Spleen (tissue), 11 donors: ENCODE results near the gene RAB3A. TPM values are rescaled to one million over a fixed set of nuclear protein-coding genes. Genes with fewer than 3 reads are reported as not detected.

Experiments
- DNase-seq: peaks from one replicate; pipeline ENCODE4 v3.0.0-alpha.2; 2020
- H3K27ac ChIP-seq, 8 donors: fragments of 200-600 bp; sonication (generic) in 7 of 8; 1 replicate in 4 of 8; 2 replicates in 4 of 8; pipeline versions ENCODE4 v1.5.0 to v1.8.0; 2016 to 2021; ENCODE audit warnings: inconsistent platforms in 4 of 8, mild to moderate bottlenecking in 4 of 8, moderate library complexity in 1 of 8
- H3K27me3 ChIP-seq, 7 donors: fragments of 200-600 bp; sonication (generic) in 6 of 7; replicated peaks in 1 of 7; 1 replicate in 4 of 7; 2 replicates in 3 of 7; pipeline versions ENCODE4 v1.5.0 to v1.8.0; 2016 to 2021; ENCODE audit warnings: inconsistent platforms in 3 of 7, mild to moderate bottlenecking in 1 of 7
- H3K36me3 ChIP-seq, 6 donors: fragments of 200-600 bp; sonication (generic) in 5 of 6; 1 replicate in 4 of 6; 2 replicates in 2 of 6; pipeline versions ENCODE4 v1.5.0 to v1.8.0; 2016 to 2021; ENCODE audit warnings: inconsistent platforms in 2 of 6
- H3K4me1 ChIP-seq, 6 donors: fragments of 200-600 bp; sonication (generic) in 5 of 6; 1 replicate in 3 of 6; 2 replicates in 3 of 6; pipeline versions ENCODE4 v1.5.0 to v1.8.0; 2016 to 2021; ENCODE audit warnings: inconsistent platforms in 3 of 6
- H3K4me3 ChIP-seq, 8 donors: fragments of 200-600 bp; sonication (generic) in 7 of 8; 1 replicate in 4 of 8; 2 replicates in 4 of 8; pipeline versions ENCODE4 v1.5.0 to v1.8.0; 2016 to 2021; ENCODE audit warnings: inconsistent platforms in 4 of 8, mild to moderate bottlenecking in 4 of 8, moderate library complexity in 2 of 8
- H3K9me3 ChIP-seq, 8 donors: fragments of 200-600 bp; sonication (generic) in 7 of 8; 1 replicate in 4 of 8; 2 replicates in 4 of 8; pipeline versions ENCODE4 v1.5.0 to v1.8.0; 2016 to 2021; ENCODE audit warnings: inconsistent platforms in 4 of 8
- POLR2A ChIP-seq, 3 donors: fragments of 450-650 bp; IDR thresholded peaks; one replicate each; pipeline ENCODE4 v1.5.1; 2017; ENCODE audit warnings: antibody characterized with exemption in 3 of 3, mild to moderate bottlenecking in 1 of 3
- POLR2AphosphoS5 ChIP-seq, 3 donors: sonication (generic); formaldehyde crosslinking; IDR thresholded peaks; one replicate each; pipeline ENCODE4 v1.5.1; 2017; ENCODE audit warnings: antibody characterized with exemption in 3 of 3
- WGBS, 5 donors: extraction: QIAGEN DNeasy Blood & Tissue Kit in 3 of 5; methylation state at CpG; one replicate each; pipeline versions ENCODE4 v1.1.5 to v1.1.7; 2013 to 2018; 5-methylcytosine and 5-hydroxymethylcytosine counted together
- intact Hi-C: fragments of 100-400 bp; cut with DNase I; formaldehyde crosslinking; loops from one replicate; pipeline ENCODE4 v1.15.0; 2023; ENCODE audit warnings: low total_unique reads
- polyA plus RNA-seq, 3 donors: library from polyadenylated mRNA; stranded (reverse); fragments of 200-250 nt; gene quantifications; one replicate each; pipeline ENCODE4 v1.2.1, GENCODE V29; 2013
- total RNA-seq, 7 donors: library from RNA; depleted of rRNA in 3 of 7; stranded (reverse); fragments of >200 nt in 3 of 7; fragmentation: NEBNext Ultra II Directional in 4 of 7; extraction: Animal tissue kit (Norgen Biotek cat#: 25700) in 4 of 7; gene quantifications; one replicate each; pipeline versions ENCODE4 v1.1.0 to v1.2.1, GENCODE V29; 2016 to 2021
- TF ChIP-seq, protein P1 (sequence below), 11 experiments: fragments of 200-600 bp in 7 of 11; fragments of 450-650 bp in 4 of 11; sonication (generic) in 4 of 11; IDR thresholded peaks in 8 of 11; conservative IDR thresholded peaks in 3 of 11; 1 replicate in 7 of 11; 2 replicates in 4 of 11; pipeline versions ENCODE4 v1.4.0 to v1.8.0; 2016 to 2021; ENCODE audit warnings: antibody characterized with exemption in 11 of 11, inconsistent platforms in 4 of 11, mild to moderate bottlenecking in 1 of 11
- donor health status: healthy with polysubstance abuse.
- donor health status: DM: no; HTN: no; CAD: no; lungs with moderate emphysema.
- donor health status: DM: no; HTN: no; CAD: no.
- donor health status: Bipolar disorder and iron deficiency.
- donor health status: healthy.
- donor health status: DM: no; HTN: no; CAD: no.
- donor health status: DM: yes; HTN: yes; CAD: no.

The RAB3A gene
- total and polyA plus RNA-seq, 10 donors, result 0.72 to 6.6 (median 1.6) TPM

DNA sequence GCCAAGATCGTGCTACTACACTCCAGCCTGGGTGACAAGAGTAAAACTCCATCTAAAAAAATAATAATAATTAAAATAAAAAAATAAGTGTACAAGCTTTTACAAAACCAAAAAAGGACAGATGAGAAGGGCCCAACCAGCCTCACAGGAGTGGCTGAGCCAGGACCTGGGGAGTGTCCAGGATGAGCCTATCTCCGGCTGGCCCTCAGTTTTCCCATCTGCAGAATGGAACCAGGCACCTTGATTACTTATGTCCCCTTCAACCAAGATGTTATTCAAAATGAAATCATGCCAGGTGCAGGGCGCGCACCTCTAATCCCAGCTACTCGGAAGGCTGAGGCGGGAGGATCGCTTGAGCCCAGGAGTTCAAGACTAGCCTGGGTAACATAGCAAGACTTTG is 39.8 kb downstream of the RAB3A start:
- no peak for DNase-seq
- H3K27me3 ChIP-seq, result no peaks in the 10 kb centered on the region
- peaks cover 8 to 52% (median 33%) of the 10 kb centered on the region in 6 donors for H3K4me1 ChIP-seq
- intact Hi-C loops, result no loop called here
- no peaks in the 10 kb centered on the region for H3K9me3 ChIP-seq
- TF ChIP-seq, protein P1, sequence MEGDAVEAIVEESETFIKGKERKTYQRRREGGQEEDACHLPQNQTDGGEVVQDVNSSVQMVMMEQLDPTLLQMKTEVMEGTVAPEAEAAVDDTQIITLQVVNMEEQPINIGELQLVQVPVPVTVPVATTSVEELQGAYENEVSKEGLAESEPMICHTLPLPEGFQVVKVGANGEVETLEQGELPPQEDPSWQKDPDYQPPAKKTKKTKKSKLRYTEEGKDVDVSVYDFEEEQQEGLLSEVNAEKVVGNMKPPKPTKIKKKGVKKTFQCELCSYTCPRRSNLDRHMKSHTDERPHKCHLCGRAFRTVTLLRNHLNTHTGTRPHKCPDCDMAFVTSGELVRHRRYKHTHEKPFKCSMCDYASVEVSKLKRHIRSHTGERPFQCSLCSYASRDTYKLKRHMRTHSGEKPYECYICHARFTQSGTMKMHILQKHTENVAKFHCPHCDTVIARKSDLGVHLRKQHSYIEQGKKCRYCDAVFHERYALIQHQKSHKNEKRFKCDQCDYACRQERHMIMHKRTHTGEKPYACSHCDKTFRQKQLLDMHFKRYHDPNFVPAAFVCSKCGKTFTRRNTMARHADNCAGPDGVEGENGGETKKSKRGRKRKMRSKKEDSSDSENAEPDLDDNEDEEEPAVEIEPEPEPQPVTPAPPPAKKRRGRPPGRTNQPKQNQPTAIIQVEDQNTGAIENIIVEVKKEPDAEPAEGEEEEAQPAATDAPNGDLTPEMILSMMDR (IDR thresholded peaks at IDR 0.05 in 8 of 11, conservative IDR thresholded peaks at IDR 0.05 in 3 of 11), result no peak
- TF ChIP-seq POLR2AphosphoS5 (IDR thresholded peaks at IDR 0.05), result no peak
- TF ChIP-seq POLR2A (IDR thresholded peaks at IDR 0.05), result no peak
- H3K4me3 ChIP-seq, result no peak overlapping the region
- H3K27ac ChIP-seq, result no peak overlapping the region
- H3K36me3 ChIP-seq, result peaks cover 0 to 72% (median 43%) of the 10 kb centered on the region in 6 donors
- 96 to 98% (median 97%) methylated on average over 7 of the region's 7 CpGs for whole genome bisulfite sequencing, 5 donors

DNA sequence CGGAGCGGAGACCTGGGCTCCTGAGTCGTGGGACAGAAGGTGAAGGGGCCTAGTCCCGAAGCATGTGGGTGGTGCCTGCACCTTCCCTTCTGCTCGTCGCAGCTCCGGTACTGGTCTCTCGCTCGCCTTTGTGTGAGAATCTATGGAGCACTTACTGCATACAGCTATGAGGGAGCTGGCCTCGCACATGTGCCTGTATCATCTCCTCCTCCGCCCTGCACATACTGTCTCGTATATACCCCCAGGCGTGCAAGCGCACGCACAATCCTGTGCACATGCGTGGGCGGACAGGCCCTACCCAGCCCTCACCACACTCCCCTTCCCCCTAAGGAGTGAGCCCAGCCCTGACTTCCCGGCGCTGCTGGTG is 42.2 kb downstream of the RAB3A start:
- intact Hi-C loops, result no loop called here
- H3K27ac ChIP-seq, result peak overlapping the region in 3 of 8 donors; percentile 80 to 87 (median 86)
- 60 to 78% (median 68%) methylated on average over 19 of the region's 19 CpGs for WGBS, 5 donors
- H3K36me3 ChIP-seq, result peaks cover 0 to 51% (median 29%) of the 10 kb centered on the region in 6 donors
- H3K27me3 ChIP-seq, result no peaks in the 10 kb centered on the region
- peaks cover 11 to 54% (median 32%) of the 10 kb centered on the region in 6 donors for H3K4me1 ChIP-seq
- no peaks in the 10 kb centered on the region for H3K9me3 ChIP-seq
- peak; percentile 83 for DNase-seq
- H3K4me3 ChIP-seq, result peak overlapping the region in 4 of 8 donors; percentile 16 to 69 (median 42)
- TF ChIP-seq POLR2AphosphoS5 (IDR thresholded peaks at IDR 0.05) (no peak), POLR2A (IDR thresholded peaks at IDR 0.05) (no peak)
- TF ChIP-seq, protein P1 (IDR thresholded peaks at IDR 0.05 in 8 of 11, conservative IDR thresholded peaks at IDR 0.05 in 3 of 11), result peak in 6 of 11 experiments; percentile 2 to 51 (median 34)

DNA sequence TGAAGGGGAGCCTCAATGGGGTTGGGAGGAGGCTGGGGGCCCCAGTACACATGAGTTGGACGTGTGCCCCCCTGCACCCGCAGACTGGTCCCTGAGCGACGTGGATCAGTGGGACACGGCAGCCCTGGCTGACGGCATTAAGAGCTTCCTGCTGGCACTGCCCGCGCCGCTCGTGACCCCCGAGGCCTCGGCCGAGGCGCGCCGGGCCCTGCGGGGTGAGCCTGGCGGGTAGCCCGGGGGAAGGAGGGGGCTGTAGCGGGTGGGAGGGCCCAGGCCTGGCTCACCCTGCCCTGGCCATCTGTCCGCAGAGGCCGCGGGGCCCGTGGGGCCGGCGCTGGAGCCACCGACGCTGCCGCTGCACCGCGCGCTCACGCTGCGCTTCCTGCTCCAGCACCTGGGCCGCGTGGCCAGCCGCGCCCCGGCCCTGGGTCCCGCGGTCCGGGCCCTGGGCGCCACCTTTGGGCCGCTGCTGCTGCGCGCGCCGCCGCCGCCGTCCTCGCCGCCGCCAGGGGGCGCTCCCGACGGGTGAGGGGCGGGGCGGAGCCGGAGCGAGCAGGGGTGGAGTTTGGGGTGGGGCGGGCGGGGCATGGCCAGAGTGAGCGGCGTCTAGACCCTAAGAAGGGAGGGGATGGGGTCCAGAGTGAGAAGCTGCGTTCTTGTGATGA is 42.7 kb downstream of the RAB3A start:
- H3K4me3 ChIP-seq, result peak overlapping the region in 7 of 8 donors; percentile 15 to 69 (median 34)
- intact Hi-C loops, result no loop called here
- peak overlapping the region; percentile 29 to 87 (median 75) for H3K27ac ChIP-seq

More for the DNA sequence above, 42.7 kb downstream of the RAB3A start:
- Histone ChIP-seq H3K4me1 (peaks cover 11 to 59% (median 37%) of the 10 kb centered on the region in 6 donors), H3K27me3 (no peaks in the 10 kb centered on the region), H3K9me3 (no peaks in the 10 kb centered on the region), H3K36me3 (peaks cover 0 to 51% (median 25%) of the 10 kb centered on the region in 6 donors)
- TF ChIP-seq POLR2A (IDR thresholded peaks at IDR 0.05) (no peak), POLR2AphosphoS5 (IDR thresholded peaks at IDR 0.05) (peak in 2 of 3 donors; percentile 40 to 59)
- TF ChIP-seq, protein P1 (IDR thresholded peaks at IDR 0.05 in 8 of 11, conservative IDR thresholded peaks at IDR 0.05 in 3 of 11), result peak in 9 of 11 experiments; percentile 5 to 85 (median 77)
- 0 to 12% (median 4%) methylated on average over 2 to 66 of the region's 66 CpGs for WGBS, 5 donors
- DNase-seq, result peak; percentile 96
